ENCODE data around the gene WDR43.
"Not testable (repeated sequence)": the region's sequence is repeated elsewhere in the genome, so short reads cannot be mapped to it uniquely, and the experiment has no call there.

WDR43 gene

DNA sequence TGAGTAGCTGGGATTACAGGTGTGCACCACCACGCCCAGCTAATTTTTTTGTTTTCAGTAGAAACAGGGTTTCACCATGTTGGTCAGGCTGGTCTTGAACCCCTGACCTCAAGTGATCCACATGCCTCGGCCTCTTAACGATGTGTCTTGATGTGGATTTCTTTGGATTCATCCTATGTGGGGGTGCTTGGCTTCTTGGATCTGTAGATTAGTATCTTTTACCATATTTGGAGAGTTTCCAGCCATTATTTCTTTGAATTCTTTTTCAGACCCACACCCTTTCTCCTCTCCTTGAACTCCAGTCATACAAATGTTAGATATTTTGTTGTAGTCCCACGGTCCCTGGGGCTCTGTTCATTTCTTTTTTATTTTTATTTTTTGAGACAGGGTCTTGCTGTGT is 79.8 kb downstream of the WDR43 start:
- TF ChIP-seq, protein P1, sequence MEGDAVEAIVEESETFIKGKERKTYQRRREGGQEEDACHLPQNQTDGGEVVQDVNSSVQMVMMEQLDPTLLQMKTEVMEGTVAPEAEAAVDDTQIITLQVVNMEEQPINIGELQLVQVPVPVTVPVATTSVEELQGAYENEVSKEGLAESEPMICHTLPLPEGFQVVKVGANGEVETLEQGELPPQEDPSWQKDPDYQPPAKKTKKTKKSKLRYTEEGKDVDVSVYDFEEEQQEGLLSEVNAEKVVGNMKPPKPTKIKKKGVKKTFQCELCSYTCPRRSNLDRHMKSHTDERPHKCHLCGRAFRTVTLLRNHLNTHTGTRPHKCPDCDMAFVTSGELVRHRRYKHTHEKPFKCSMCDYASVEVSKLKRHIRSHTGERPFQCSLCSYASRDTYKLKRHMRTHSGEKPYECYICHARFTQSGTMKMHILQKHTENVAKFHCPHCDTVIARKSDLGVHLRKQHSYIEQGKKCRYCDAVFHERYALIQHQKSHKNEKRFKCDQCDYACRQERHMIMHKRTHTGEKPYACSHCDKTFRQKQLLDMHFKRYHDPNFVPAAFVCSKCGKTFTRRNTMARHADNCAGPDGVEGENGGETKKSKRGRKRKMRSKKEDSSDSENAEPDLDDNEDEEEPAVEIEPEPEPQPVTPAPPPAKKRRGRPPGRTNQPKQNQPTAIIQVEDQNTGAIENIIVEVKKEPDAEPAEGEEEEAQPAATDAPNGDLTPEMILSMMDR (IDR thresholded peaks at IDR 0.05; ENCODE audit: low read depth, low read length, missing control alignments), result no peak
- no peak for DNase-seq (ENCODE audit: extremely low read depth, low read depth)
- H3K4me3 ChIP-seq (replicated peaks; ENCODE audit: low read depth, low read length), result no peak overlapping the region

DNA sequence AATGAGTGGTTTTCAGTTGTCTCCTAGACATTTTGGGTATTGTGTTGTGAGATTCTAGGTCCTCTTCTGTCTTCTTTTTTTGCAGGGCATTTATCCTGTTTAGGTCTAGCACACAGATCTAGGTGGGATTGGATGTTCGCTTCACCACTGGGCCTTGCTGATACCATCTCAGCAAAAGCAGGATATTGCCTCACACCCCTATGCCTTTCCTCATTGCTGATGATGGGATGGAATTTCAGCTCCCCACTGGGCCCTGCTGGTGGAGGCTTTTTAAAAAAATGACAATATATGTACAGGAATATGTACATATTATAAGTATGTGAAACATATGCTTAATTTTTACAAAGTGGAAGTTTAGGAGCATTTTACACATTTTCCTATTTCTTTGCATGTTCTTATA is 81.2 kb downstream of the WDR43 start:
- H3K4me3 ChIP-seq (replicated peaks; ENCODE audit: low read depth, low read length), result no peak overlapping the region
- TF ChIP-seq, protein P1 (IDR thresholded peaks at IDR 0.05; ENCODE audit: low read depth, low read length, missing control alignments), result no peak
- no peak for DNase-seq (ENCODE audit: extremely low read depth, low read depth)

DNA sequence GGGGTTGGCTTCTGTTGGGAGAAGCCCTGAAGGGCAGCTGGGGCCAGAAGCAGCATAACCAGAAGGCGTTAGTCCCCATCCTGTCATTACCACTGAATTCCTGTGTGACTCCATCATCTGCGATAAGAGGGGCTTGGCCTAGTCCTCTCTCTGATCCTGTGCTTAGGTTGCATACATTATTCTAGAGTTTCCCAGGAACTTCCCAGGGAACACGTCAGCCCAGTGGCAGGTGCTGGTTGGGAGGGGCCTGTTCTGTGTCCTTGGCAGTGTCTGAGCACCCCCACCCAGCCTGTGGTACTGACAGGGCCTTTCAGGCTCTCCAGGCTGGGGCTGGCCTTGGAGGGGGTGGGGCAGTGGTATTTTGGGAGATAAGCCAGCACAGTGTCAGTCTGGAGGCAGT is 82.1 kb downstream of the WDR43 start:
- TF ChIP-seq, protein P1 (IDR thresholded peaks at IDR 0.05; ENCODE audit: low read depth, low read length, missing control alignments), result no peak
- H3K4me3 ChIP-seq (replicated peaks; ENCODE audit: low read depth, low read length), result no peak overlapping the region
- no peak for DNase-seq (ENCODE audit: extremely low read depth, low read depth)

DNA sequence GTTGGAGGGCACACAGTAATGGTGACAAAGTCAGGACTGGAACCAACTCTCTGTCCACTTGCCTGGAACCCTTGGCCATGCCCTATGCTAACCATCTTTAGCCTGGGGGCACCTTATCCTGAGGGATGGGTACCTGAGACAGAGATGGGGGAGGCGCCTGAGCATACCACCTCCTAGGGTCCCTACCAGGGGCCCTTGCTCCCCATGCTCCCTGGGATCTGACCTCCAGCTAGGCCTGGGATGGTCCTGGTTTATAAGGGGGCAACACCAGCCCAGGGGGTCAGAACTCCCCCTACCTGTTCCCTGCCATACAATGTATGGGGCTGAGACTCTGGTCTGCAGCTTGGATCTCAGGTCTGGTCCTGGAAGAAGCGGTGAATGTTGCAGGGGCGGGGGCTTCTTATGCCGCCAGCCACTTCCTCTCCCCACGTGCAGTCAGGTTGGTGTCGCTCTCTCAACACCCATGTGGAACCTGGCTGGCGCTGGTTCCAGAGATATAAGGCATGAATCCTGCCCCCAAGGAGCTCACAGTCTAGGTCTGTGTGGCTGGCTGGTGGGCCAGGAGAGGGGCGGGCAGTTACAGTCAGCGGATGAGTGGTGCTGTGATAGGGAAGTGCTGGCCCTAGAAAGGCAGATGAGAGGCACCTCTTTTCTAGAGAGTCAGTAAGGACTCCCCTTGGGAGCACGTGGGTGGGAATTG is 82.9 kb downstream of the WDR43 start:
- TF ChIP-seq, protein P1 (IDR thresholded peaks at IDR 0.05; ENCODE audit: low read depth, low read length, missing control alignments), result no peak
- DNase-seq (ENCODE audit: extremely low read depth, low read depth), result no peak
- H3K4me3 ChIP-seq (replicated peaks; ENCODE audit: low read depth, low read length), result no peak overlapping the region

DNA sequence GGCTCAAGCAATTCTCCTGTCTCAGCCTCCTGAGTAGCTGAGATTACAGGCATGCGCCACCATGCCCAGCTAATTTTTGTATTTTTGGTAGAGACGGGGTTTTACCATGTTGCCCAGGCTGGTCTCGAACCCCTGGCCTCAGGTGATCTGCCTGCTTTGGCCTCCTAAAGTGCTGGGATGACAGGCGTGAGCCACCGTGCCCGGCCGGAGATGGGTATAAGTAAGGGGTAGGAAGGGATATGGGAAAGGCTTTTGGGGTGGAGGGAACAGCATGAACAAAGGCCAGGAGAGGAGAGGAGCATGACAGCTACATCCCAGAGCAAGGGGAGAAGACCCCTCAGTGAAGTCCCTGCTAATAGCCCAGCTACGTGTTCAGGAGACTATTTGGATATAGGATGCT is 83.5 kb downstream of the WDR43 start:
- H3K4me3 ChIP-seq (replicated peaks; ENCODE audit: low read depth, low read length); DNase-seq (ENCODE audit: extremely low read depth, low read depth): not testable (repeated sequence)

DNA sequence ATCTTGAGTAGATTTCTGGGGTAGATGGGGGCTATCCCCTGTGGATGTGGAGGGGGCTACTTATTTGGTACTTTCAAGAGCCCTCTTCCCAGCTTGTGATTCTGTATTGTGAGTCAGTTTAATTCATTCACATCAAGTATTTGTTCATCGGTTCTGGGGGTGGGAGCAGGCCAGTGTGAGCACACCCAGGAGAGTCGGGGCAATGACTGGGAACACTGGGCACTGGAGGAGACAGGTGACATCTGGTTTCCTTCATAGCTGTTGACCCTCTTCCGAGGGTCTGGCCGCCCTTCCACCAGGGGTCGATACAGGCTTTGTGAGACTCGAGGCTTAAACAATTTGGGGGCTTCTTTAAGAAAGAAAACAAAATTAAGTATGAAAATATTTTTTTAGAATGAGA is 84.1 kb downstream of the WDR43 start:
- TF ChIP-seq, protein P1 (IDR thresholded peaks at IDR 0.05; ENCODE audit: low read depth, low read length, missing control alignments), result no peak
- no peak for DNase-seq (ENCODE audit: extremely low read depth, low read depth)
- H3K4me3 ChIP-seq (replicated peaks; ENCODE audit: low read depth, low read length), result no peak overlapping the region

DNA sequence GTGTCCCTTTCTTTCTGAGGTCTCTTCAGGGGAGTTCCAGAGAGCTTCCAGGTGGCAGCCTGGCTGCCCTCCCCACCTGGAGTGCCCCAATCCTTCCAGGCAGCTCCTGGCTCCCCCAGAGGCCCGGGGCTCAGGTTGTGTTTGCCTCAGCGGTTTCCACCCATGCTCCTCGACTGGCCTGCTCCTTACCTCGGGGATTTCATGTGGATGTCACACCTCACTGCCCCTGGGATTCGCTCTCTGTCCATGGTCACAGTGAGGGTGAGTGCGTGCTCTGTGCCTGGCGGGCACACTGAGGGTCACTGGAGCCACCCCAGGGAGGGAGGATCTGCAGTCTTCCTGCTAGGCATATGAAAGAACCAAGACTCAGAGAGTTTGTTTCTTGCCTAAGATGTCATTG is 84.6 kb downstream of the WDR43 start:
- TF ChIP-seq, protein P1 (IDR thresholded peaks at IDR 0.05; ENCODE audit: low read depth, low read length, missing control alignments), result no peak
- no peak overlapping the region for H3K4me3 ChIP-seq (replicated peaks; ENCODE audit: low read depth, low read length)
- no peak for DNase-seq (ENCODE audit: extremely low read depth, low read depth)
